WTC11 (cell line): Measurements from ENCODE around the gene SLC25A26. TPM values are rescaled to one million over a fixed set of nuclear protein-coding genes. Genes with fewer than 3 reads are reported as not detected.

Source experiments
- ATAC-seq: fragments of 200-7000 bp; cut with Tn5 transposase; 2 replicates; pipeline ENCODE4 v1.10.0; 2021; ENCODE audit warnings: mild to moderate bottlenecking, moderate library complexity
- CTCF ChIA-PET: fragments of 300-600 bp; sonication (Branson Sonifier 250); formaldehyde crosslinking; loops from one replicate; lab custom pipeline; 2021; ENCODE audit warnings: antibody characterized with exemption; lab: Charles Lee
- POLR2A ChIA-PET: fragments of 350-600 bp; sonication (Branson Sonifier 250); formaldehyde crosslinking; loops from one replicate; lab custom pipeline; 2021; ENCODE audit warnings: antibody characterized with exemption; lab: Charles Lee
- DNase-seq: peaks from one replicate; pipeline ENCODE4 v3.0.0; 2021; ENCODE audit warnings: low spot score
- H3K27ac Mint-ChIP-seq: 2 replicates; pipeline ENCODE4 v1.8.0; 2021; ENCODE audit warnings: mixed read lengths
- H3K27me3 Mint-ChIP-seq: 2 replicates; pipeline ENCODE4 v1.8.0; 2021; ENCODE audit warnings: low read depth, mild to moderate bottlenecking, moderate library complexity, mixed read lengths
- H3K36me3 Mint-ChIP-seq: 2 replicates; pipeline ENCODE4 v1.8.0; 2021; ENCODE audit warnings: mixed read lengths
- H3K4me1 Mint-ChIP-seq: 2 replicates; pipeline ENCODE4 v1.8.0; 2022; ENCODE audit warnings: mixed read lengths
- H3K4me3 Mint-ChIP-seq: 2 replicates; pipeline ENCODE4 v1.8.0; 2021; ENCODE audit warnings: mild to moderate bottlenecking, moderate library complexity, mixed read lengths
- H3K9me3 Mint-ChIP-seq: 2 replicates; pipeline ENCODE4 v1.8.0; 2021; ENCODE audit warnings: mixed read lengths
- AFF4 ChIP-seq: sonication (generic); formaldehyde crosslinking; IDR thresholded peaks from 2 replicates; pipeline ENCODE4 v1.8.1; 2023; ENCODE audit warnings: mild to moderate bottlenecking, missing genetic modification reagents, borderline replicate concordance
- ATF1 ChIP-seq: sonication (generic); formaldehyde crosslinking; IDR thresholded peaks from 2 replicates; pipeline ENCODE4 v1.8.1; 2023; ENCODE audit warnings: mild to moderate bottlenecking, moderate library complexity, missing genetic modification reagents
- ELF4 ChIP-seq: sonication (generic); formaldehyde crosslinking; IDR thresholded peaks from 2 replicates; pipeline ENCODE4 v1.8.1; 2022; ENCODE audit warnings: low read depth, mild to moderate bottlenecking, moderate library complexity, missing genetic modification reagents
- ESRRA ChIP-seq: sonication (generic); formaldehyde crosslinking; IDR thresholded peaks from 2 replicates; pipeline ENCODE4 v1.8.1; 2022; ENCODE audit warnings: mild to moderate bottlenecking, missing genetic modification reagents, borderline replicate concordance
- FOXK1 ChIP-seq: sonication (generic); formaldehyde crosslinking; IDR thresholded peaks from 2 replicates; pipeline ENCODE4 v1.8.0; 2022; ENCODE audit warnings: mild to moderate bottlenecking, moderate library complexity, missing genetic modification reagents
- FOXP1 ChIP-seq: sonication (generic); formaldehyde crosslinking; IDR thresholded peaks from 2 replicates; pipeline ENCODE4 v1.8.0; 2022; ENCODE audit warnings: missing genetic modification reagents, mild to moderate bottlenecking, moderate library complexity, borderline replicate concordance
- FOXP4 ChIP-seq: sonication (generic); formaldehyde crosslinking; IDR thresholded peaks from 2 replicates; pipeline ENCODE4 v1.8.0; 2022; ENCODE audit warnings: mild to moderate bottlenecking, missing genetic modification reagents
- MAX ChIP-seq: sonication (generic); formaldehyde crosslinking; IDR thresholded peaks from 2 replicates; pipeline ENCODE4 v1.8.0; 2022; ENCODE audit warnings: mild to moderate bottlenecking, missing genetic modification reagents
- OVOL2 ChIP-seq: fragments of 250-450 bp; sonication (Bioruptor Pico); IDR thresholded peaks from 2 replicates; pipeline ENCODE4 v1.9.0; 2021; ENCODE audit warnings: mild to moderate bottlenecking, borderline replicate concordance
- PRRX2 ChIP-seq: fragments of 250-450 bp; sonication (Bioruptor Pico); IDR thresholded peaks from 2 replicates; pipeline ENCODE4 v1.8.0; 2021; ENCODE audit warnings: mild to moderate bottlenecking
- RELA ChIP-seq: sonication (generic); formaldehyde crosslinking; IDR thresholded peaks from 2 replicates; pipeline ENCODE4 v1.8.1; 2022; ENCODE audit warnings: missing genetic modification reagents, mild to moderate bottlenecking, borderline replicate concordance
- SMAD4 ChIP-seq: sonication (generic); formaldehyde crosslinking; IDR thresholded peaks from 2 replicates; pipeline ENCODE4 v1.8.0; 2022; ENCODE audit warnings: mild to moderate bottlenecking, missing genetic modification reagents
- TCF7 ChIP-seq: sonication (generic); formaldehyde crosslinking; IDR thresholded peaks from 2 replicates; pipeline ENCODE4 v1.8.0; 2022; ENCODE audit warnings: mild to moderate bottlenecking, low read depth, missing genetic modification reagents, moderate library complexity
- TEAD4 ChIP-seq: sonication (generic); formaldehyde crosslinking; IDR thresholded peaks from 2 replicates; pipeline ENCODE4 v1.8.0; 2022; ENCODE audit warnings: mild to moderate bottlenecking, missing genetic modification reagents
- USF1 ChIP-seq: sonication (generic); formaldehyde crosslinking; IDR thresholded peaks from 2 replicates; pipeline ENCODE4 v1.8.0; 2022; ENCODE audit warnings: mild to moderate bottlenecking, missing genetic modification reagents
- USF2 ChIP-seq: sonication (generic); formaldehyde crosslinking; IDR thresholded peaks from 2 replicates; pipeline ENCODE4 v1.8.1; 2023; ENCODE audit warnings: mild to moderate bottlenecking, missing genetic modification reagents, moderate library complexity
- ZNF138 ChIP-seq: sonication (generic); formaldehyde crosslinking; conservative IDR thresholded peaks from 2 replicates; pipeline ENCODE4 v1.8.1; 2022; ENCODE audit warnings: mild to moderate bottlenecking, moderate library complexity, missing genetic modification reagents
- ZNF219 ChIP-seq: sonication (generic); formaldehyde crosslinking; IDR thresholded peaks from 2 replicates; pipeline ENCODE4 v1.8.0; 2023; ENCODE audit warnings: missing genetic modification reagents, mild to moderate bottlenecking, borderline replicate concordance
- ZNF263 ChIP-seq: sonication (generic); formaldehyde crosslinking; IDR thresholded peaks from 2 replicates; pipeline ENCODE4 v1.8.1; 2022; ENCODE audit warnings: low read depth, mild to moderate bottlenecking, moderate library complexity, missing genetic modification reagents
- ZNF281 ChIP-seq: sonication (generic); formaldehyde crosslinking; IDR thresholded peaks from 2 replicates; pipeline ENCODE4 v1.8.0; 2023; ENCODE audit warnings: mild to moderate bottlenecking, missing genetic modification reagents
- ZNF317 ChIP-seq: sonication (generic); formaldehyde crosslinking; IDR thresholded peaks from 2 replicates; pipeline ENCODE4 v1.8.1; 2023; ENCODE audit warnings: low read depth, mild to moderate bottlenecking, moderate library complexity, missing genetic modification reagents, borderline replicate concordance
- ZNF416 ChIP-seq: fragments of 250-450 bp; sonication (Bioruptor Pico); IDR thresholded peaks from 2 replicates; pipeline ENCODE4 v1.9.0; 2021; ENCODE audit warnings: mild to moderate bottlenecking, inconsistent platforms
- total RNA-seq: library from RNA; stranded (reverse); gene quantifications from 3 replicates; pipeline ENCODE4 v1.2.3, GENCODE V29; 2021

Gene SLC25A26
- total RNA-seq, 1 experiment from 2014 or later: 29.1 TPM

- DNase-seq: no peak
- Mint-ChIP-seq H3K27ac (no peak overlapping the region), H3K4me3 (no peak overlapping the region), H3K4me1 (peaks cover 54% of the 10 kb centered on the region), H3K27me3 (peaks cover 6% of the 10 kb centered on the region), H3K36me3 (peaks cover 64% of the 10 kb centered on the region), H3K9me3 (peaks cover 42% of the 10 kb centered on the region)
- CTCF ChIA-PET: interaction anchor here (0.6 kb wide), 1 partner anchor 1232 kb away, joined by 3 read pairs; no protein-coding TSS in a partner anchor
- POLR2A ChIA-PET: no interaction called here
- no peak for ATAC-seq
- no peak for TF ChIP-seq ZNF317 (CRISPR knock-in tag)
- TF ChIP-seq FOXP1 (CRISPR knock-in tag): no peak
- no peak for TF ChIP-seq USF1
- no peak for TF ChIP-seq RELA (CRISPR knock-in tag)
- TF ChIP-seq ZNF281 (CRISPR knock-in tag): no peak
- no peak for TF ChIP-seq OVOL2 (CRISPR knock-in tag)
- no peak for TF ChIP-seq AFF4 (CRISPR knock-in tag)
- no peak for TF ChIP-seq USF2 (CRISPR knock-in tag)
- TF ChIP-seq FOXK1: no peak
- no peak for TF ChIP-seq TEAD4 (CRISPR knock-in tag)
- no peak for TF ChIP-seq FOXP4 (CRISPR knock-in tag)
- TF ChIP-seq SMAD4: no peak
- TF ChIP-seq ZNF263: no peak
- TF ChIP-seq ESRRA: no peak
Observed at GRCh38 chr3:66423791-66424190, 203.0 kb downstream of the SLC25A26 start.

GRCh38 chr3:66425032-66425431 is 204.2 kb downstream of the SLC25A26 start:
- Mint-ChIP-seq H3K4me3 (no peak overlapping the region), H3K27me3 (peaks cover 6% of the 10 kb centered on the region), H3K36me3 (peaks cover 55% of the 10 kb centered on the region), H3K4me1 (peaks cover 54% of the 10 kb centered on the region), H3K27ac (no peak overlapping the region), H3K9me3 (peaks cover 39% of the 10 kb centered on the region)
- CTCF ChIA-PET: interaction anchor here (1.1 kb wide), 1 partner anchor 214 kb away, joined by 3 read pairs; no protein-coding TSS in a partner anchor
- POLR2A ChIA-PET: interaction anchor here (0.9 kb wide), 1 partner anchor 8 kb away, joined by 3 read pairs; no protein-coding TSS in a partner anchor
- ATAC-seq (no peak), DNase-seq (no peak)
- no peak for TF ChIP-seq ZNF219
- no peak for TF ChIP-seq SMAD4
- TF ChIP-seq ZNF138 (CRISPR knock-in tag): no peak
- no peak for TF ChIP-seq PRRX2 (CRISPR knock-in tag)
- no peak for TF ChIP-seq ZNF416
- no peak for TF ChIP-seq MAX (CRISPR knock-in tag)
- TF ChIP-seq ATF1: no peak
- no peak for TF ChIP-seq TCF7 (CRISPR knock-in tag)
- no peak for TF ChIP-seq ZNF263
- TF ChIP-seq ELF4: no peak
